ENCODE data around the gene HES5. TPM values are rescaled to one million over a fixed set of nuclear protein-coding genes. Genes with fewer than 3 reads are reported as not detected.
A peak's percentile ranks its signal among the peaks of the same experiment; 100 is the strongest.

The HES5 gene
- total RNA-seq, 6 experiments from 2014 or later, result 0.18 to 0.25 TPM; not detected in 4

DNA sequence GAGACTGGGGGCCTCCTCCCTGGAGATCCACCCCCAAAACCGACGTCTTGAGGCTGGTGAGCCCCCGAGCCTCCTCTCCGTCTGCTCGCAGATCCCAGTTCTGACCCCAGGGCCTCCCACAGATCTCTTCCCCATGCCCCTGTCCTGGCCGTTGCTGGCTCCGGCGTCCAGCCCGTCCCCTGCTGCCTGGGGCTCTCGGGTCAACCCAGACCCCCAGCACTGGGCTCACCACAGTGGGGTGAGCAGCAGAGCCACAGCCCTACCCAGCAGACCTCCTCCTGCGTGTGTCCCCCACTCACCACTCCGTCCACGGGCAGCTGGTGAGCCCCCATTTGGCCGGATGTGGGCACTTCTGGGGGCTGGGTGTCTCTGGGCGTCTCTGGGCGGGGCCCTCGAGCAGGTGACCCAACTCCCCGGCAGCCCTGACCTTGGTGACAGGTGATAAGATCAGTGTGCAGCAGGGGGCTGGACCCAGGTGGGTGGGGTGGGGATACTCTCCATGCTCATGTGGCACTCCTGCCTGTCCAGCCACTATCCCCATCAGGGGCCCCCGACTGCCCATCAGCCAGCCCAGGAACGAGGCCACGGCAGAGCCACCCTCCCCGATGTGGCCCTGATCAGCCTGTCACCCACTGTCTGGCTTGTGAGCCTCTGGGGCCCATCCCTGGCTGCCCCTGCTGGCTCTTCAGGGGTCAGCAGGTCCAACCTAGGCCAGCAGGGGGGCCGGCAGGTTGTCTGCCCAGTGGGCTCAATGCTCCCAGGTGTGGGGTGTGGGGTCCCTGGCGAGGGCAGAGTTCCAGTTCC lies 26.8 kb upstream of the HES5 start:
- no peaks in the 10 kb centered on the region for H3K27me3 ChIP-seq
- peaks cover 0 to 12% (median 0%) of the 10 kb centered on the region in 4 donors for H3K4me1 ChIP-seq
- 0% methylated on average over 3 of the region's 24 CpGs for WGBS (ENCODE audit: insufficient coverage, low coverage, low lambda C conversion rate, missing lambda C conversion rate)
- H3K27ac ChIP-seq, result peak overlapping the region; percentile 93 to 96 (median 93)
- no peaks in the 10 kb centered on the region for H3K9me3 ChIP-seq
- peaks cover 0 to 9% (median under 1%) of the 10 kb centered on the region in 4 donors for H3K36me3 ChIP-seq
- intact Hi-C loops (cut with DNase I), result loop anchor here in 1 of 2 donors (10.0 kb wide), 1 partner anchor 88 kb away; no protein-coding TSS in a partner anchor
- H3K4me3 ChIP-seq, result peak overlapping the region; percentile 62 to 70 (median 63)
- TF ChIP-seq POLR2A (IDR thresholded peaks at IDR 0.05), result no peak
- TF ChIP-seq, protein P1, sequence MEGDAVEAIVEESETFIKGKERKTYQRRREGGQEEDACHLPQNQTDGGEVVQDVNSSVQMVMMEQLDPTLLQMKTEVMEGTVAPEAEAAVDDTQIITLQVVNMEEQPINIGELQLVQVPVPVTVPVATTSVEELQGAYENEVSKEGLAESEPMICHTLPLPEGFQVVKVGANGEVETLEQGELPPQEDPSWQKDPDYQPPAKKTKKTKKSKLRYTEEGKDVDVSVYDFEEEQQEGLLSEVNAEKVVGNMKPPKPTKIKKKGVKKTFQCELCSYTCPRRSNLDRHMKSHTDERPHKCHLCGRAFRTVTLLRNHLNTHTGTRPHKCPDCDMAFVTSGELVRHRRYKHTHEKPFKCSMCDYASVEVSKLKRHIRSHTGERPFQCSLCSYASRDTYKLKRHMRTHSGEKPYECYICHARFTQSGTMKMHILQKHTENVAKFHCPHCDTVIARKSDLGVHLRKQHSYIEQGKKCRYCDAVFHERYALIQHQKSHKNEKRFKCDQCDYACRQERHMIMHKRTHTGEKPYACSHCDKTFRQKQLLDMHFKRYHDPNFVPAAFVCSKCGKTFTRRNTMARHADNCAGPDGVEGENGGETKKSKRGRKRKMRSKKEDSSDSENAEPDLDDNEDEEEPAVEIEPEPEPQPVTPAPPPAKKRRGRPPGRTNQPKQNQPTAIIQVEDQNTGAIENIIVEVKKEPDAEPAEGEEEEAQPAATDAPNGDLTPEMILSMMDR (IDR thresholded peaks at IDR 0.05), result no peak
- DNase-seq, result peak in 2 of 3 donors; percentile 72 to 73
- peak; percentile 6 to 44 (median 24) for ATAC-seq

DNA sequence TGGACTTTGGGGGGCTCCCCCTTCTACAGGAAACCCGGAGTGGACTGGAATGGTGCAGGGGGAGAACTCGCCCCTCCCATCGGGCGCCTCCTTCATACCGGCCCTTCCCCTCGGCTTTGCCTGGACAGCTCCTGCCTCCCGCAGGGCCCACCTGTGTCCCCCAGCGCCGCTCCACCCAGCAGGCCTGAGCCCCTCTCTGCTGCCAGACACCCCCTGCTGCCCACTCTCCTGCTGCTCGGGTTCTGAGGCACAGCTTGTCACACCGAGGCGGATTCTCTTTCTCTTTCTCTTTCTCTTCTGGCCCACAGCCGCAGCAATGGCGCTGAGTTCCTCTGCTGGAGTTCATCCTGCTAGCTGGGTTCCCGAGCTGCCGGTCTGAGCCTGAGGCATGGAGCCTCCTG lies 26.2 kb upstream of the HES5 start, which contains the start of gene TNFRSF14:
TSS of gene TNFRSF14 (plus strand) at position 95 of the 401 bp plus-strand sequence. CDS start at position 389, 294 bp downstream.
- ATAC-seq (peak; percentile 44 to 60 (median 56)), DNase-seq (peak; percentile 63 to 77 (median 70))
- no peaks in the 10 kb centered on the region for H3K27me3 ChIP-seq
- H3K27ac ChIP-seq, result peak within 1 kb of the TSS; percentile 93 to 96 (median 93)
- WGBS (ENCODE audit: insufficient coverage, low coverage, low lambda C conversion rate, missing lambda C conversion rate), result 0% methylated on average over 6 of the region's 16 CpGs
- TF ChIP-seq POLR2A (IDR thresholded peaks at IDR 0.05), result no peak
- TF ChIP-seq, protein P1 (IDR thresholded peaks at IDR 0.05), result no peak
- H3K36me3 ChIP-seq, result peaks cover 0 to 9% (median under 1%) of the 10 kb centered on the region in 4 donors
- peaks cover 0 to 12% (median 0%) of the 10 kb centered on the region in 4 donors for H3K4me1 ChIP-seq
- H3K4me3 ChIP-seq, result peak within 1 kb of the TSS; percentile 62 to 70 (median 63)
- intact Hi-C loops (cut with DNase I), result loop anchor here in 1 of 2 donors (10.0 kb wide), 1 partner anchor 89 kb away; no protein-coding TSS in a partner anchor
- H3K9me3 ChIP-seq, result no peaks in the 10 kb centered on the region

DNA sequence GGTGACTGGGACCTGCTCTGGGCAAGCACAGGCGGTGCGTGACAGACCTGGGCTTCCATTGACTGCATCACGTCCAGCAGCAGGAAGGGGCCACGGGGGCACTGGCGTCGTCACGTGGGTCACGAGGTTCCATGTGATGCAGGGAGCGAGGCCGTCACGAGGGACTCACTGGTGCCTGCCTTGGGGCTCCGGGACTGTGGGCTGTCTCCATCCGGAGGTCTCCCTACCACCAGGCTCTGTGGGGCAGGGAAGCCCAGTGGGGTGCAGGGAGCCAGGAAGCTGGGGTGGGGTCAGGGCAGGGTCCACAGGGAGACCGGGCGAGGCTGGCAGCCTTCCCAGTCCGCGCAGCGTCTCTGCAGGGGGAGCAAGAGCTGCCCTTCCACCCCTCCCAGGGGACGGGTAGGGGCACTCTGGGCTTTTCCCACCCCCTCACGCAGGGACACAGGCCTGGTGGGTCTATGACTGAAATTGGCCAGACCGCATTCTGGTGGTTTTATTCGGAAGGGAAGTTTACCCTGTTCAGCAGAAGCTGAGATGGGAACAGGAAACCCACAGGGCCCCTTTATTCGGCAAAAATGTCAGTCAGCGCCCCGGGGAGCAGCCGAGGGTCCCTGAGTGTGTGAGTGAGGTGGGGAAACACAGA lies 25.7 kb upstream of the HES5 start:
- TF ChIP-seq, protein P1 (IDR thresholded peaks at IDR 0.05), result no peak
- TF ChIP-seq POLR2A (IDR thresholded peaks at IDR 0.05), result peak; percentile 72
- intact Hi-C loops (cut with DNase I), result loop anchor here in 1 of 2 donors (10.0 kb wide), 1 partner anchor 89 kb away; no protein-coding TSS in a partner anchor
- peaks cover 0 to 12% (median 0%) of the 10 kb centered on the region in 4 donors for H3K4me1 ChIP-seq
- ATAC-seq, result peak; percentile 56 to 71 (median 66)
- H3K27me3 ChIP-seq, result no peaks in the 10 kb centered on the region
- peaks cover 0 to 9% (median under 1%) of the 10 kb centered on the region in 4 donors for H3K36me3 ChIP-seq
- H3K9me3 ChIP-seq, result no peaks in the 10 kb centered on the region
- peak overlapping the region; percentile 62 to 70 (median 63) for H3K4me3 ChIP-seq
- peak overlapping the region; percentile 93 to 96 (median 93) for H3K27ac ChIP-seq
- 3% methylated on average over 8 of the region's 26 CpGs for WGBS (ENCODE audit: insufficient coverage, low coverage, low lambda C conversion rate, missing lambda C conversion rate)
- DNase-seq, result peak; percentile 87 to 92 (median 90)

DNA sequence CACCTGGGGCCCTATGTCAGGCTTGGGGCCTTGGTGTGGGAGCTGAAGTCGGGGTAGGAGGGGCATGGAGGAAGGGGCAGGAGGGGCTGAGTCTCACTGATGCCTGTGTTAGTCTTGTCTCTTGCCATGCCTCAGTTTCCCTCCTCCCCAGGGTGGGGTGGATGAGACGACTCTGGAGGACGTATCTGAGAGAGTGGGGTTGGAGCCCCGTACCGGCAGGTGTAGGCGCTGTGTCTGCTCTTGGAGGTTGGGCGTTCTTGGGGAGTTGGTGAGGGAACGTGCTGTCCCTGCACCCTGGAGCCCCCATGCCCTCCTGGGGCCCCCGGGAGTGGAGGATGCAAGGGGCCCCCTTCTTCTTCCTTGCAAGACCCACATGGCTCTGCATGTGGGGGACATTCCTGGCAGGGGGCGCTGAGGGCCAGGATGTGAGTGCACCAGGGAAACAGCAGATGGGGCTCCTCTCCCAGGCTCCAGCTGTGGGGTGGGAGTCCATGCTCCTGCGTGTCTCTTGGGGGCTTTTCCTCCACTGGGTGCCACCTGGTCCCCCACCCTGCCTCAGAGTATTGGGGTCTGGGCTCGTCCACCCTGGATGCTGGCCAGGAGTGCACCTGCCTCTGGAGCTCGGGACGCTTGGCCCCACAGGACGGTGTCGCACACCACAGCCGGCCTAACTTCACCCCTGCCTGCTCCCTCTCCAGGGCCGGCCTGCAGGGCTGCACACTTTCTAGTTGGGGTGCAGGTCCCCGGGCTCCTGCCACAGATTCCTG lies 24.7 kb upstream of the HES5 start:
- Histone ChIP-seq H3K36me3 (peaks cover 0 to 9% (median under 1%) of the 10 kb centered on the region in 4 donors), H3K4me1 (peaks cover 0 to 12% (median 0%) of the 10 kb centered on the region in 4 donors), H3K9me3 (no peaks in the 10 kb centered on the region), H3K27me3 (no peaks in the 10 kb centered on the region), H3K4me3 (no peak overlapping the region), H3K27ac (peak overlapping the region; percentile 93 to 96 (median 93))
- ATAC-seq (peak; percentile 6 to 25 (median 16)), DNase-seq (peak in 2 of 3 donors; percentile 59 to 68)
- TF ChIP-seq POLR2A (IDR thresholded peaks at IDR 0.05), result no peak
- TF ChIP-seq, protein P1 (IDR thresholded peaks at IDR 0.05), result peak; percentile 40 to 54 (median 47)
- 66% methylated on average over 7 of the region's 19 CpGs for WGBS (ENCODE audit: insufficient coverage, low coverage, low lambda C conversion rate, missing lambda C conversion rate)
- intact Hi-C loops (cut with DNase I), result loop anchor here in 1 of 2 donors (10.0 kb wide), 1 partner anchor 90 kb away; no protein-coding TSS in a partner anchor
